ENCODE results near the gene TRIM17.

The TRIM17 gene

GRCh38 chr1:228415853-228416216 is 826 bp downstream of the TRIM17 start:
- no peak for DNase-seq

DNA sequence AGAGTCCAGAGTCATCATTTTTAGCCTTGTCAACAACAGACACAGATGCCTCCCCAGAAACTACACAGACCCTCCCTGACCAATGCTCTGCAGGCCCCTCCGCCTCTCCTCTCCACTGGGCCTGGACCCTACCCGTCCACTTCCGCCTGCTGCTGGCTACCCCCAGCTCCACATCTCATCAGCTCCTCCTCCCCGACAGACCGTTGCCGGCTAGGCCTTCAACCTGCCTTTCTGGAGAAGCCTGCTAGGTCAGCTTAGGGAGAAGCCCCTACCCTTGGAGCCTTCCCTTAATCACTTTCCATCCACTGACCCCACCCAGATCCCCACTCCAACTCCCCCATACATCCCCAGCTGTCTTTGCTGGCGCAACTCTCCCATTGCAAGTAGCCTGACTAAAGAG is 1.4 kb downstream of the TRIM17 start:
- DNase-seq = no peak

GRCh38 chr1:228414511-228415211 is 2.0 kb downstream of the TRIM17 start:
- no peak for DNase-seq

GRCh38 chr1:228413241-228414010 is 3.2 kb downstream of the TRIM17 start:
- DNase-seq = no peak

- no peak for DNase-seq
Measured at GRCh38 chr1:228411548-228412430, 4.9 kb downstream of the TRIM17 start.

DNA sequence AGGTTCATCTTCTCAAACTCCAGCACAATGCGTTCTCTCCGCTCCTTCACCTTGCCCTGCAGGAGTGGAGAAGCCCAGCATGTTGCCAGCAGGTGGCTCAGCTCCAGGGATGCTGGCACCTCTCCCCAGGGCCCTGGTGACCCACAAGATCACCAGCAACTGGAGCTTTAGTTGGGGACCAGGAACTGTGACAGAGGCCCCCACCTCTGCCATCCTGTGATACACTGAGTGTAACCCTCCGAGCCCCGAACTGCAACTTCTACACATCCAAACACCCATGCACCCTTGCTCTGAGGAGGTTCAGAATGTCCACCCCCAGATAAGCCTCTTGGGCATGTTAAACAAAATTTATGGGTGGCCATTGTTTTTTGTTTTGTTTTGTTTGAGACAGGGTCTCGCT is 5.5 kb downstream of the TRIM17 start:
- DNase-seq = no peak

DNA sequence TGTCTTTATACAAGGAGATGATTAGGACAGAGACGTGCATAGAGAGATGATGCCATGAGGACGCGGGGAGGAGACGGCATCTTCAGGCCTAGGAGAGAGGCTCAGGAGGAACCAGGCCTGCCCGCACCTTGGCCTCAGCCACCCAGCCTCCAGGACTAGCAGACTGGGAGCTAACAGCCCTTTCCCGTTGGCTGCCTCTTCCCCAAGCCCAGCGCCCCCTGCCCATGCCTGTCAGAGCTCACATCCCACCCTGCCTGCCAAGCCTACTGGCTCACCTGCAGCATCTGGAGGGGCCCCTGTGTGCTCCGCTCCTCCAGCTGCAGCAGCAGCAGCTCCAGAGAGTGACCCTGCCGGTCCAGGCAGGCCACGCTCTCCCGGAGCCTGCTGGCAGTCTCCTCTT is 6.0 kb downstream of the TRIM17 start:
- DNase-seq = no peak

DNA sequence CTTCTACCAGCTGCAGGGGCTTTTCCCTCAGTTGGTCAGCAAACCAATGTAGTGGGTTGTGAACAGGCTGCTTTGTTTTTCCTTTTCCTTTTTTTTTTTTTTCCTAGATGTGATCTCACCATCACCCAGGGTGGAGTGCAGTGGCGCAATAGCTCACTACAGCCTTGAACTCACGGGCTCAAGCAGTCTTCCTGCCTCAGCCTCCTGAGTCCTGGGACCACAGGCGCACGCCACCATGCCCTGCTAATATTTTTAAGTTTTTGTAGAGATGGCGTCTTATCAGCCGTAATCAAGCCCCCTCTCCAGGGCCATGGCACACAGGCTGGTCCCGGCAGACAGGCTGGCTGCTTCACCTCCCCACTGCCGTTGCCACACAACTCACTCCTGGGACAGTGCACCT is 6.6 kb downstream of the TRIM17 start:
- no peak for DNase-seq

DNA sequence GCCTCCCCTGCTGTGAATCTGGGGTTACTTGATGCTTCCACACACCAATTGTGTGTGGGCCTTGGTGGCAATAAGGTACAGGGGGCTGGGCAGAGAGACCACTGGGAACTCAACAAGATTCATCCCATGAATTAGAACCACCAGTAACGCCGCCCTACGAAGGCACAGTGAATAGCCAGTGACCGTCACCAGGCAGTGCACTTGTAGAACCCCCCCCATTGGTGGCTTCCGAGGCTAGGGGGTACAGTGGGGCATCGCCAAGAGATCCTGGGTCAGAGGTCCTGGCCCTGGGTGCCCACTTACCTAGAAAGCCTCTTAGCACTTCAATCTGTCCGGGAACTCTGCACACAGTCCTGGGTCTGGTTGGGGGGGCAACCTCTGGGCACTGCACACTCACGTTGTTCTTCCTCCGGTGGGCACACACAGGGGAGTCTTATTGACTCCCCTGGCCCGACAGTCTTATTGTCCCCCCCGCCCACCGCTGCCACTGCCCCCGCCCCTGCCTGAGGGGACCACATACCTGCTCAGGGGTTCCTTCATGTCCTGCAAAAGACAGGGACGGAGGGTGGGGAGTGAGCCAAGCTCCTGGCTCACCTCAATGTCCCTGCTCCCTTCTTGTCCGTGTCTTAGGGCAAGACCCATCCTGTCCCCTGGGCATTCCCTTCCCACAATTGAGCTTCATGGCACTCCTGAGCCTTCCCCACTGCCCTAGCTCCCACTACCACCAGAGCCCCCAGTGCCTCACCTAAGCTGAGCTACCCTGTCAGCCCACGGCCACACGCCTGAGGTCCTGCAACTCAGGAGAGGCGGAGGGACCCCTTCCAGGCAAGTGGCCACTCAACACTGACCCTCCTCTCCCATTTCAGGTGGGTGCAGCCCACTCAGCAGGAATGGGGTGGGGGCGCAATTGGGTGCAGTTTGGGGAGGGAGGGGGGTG is 7.5 kb downstream of the TRIM17 start:
- no peak for DNase-seq

DNA sequence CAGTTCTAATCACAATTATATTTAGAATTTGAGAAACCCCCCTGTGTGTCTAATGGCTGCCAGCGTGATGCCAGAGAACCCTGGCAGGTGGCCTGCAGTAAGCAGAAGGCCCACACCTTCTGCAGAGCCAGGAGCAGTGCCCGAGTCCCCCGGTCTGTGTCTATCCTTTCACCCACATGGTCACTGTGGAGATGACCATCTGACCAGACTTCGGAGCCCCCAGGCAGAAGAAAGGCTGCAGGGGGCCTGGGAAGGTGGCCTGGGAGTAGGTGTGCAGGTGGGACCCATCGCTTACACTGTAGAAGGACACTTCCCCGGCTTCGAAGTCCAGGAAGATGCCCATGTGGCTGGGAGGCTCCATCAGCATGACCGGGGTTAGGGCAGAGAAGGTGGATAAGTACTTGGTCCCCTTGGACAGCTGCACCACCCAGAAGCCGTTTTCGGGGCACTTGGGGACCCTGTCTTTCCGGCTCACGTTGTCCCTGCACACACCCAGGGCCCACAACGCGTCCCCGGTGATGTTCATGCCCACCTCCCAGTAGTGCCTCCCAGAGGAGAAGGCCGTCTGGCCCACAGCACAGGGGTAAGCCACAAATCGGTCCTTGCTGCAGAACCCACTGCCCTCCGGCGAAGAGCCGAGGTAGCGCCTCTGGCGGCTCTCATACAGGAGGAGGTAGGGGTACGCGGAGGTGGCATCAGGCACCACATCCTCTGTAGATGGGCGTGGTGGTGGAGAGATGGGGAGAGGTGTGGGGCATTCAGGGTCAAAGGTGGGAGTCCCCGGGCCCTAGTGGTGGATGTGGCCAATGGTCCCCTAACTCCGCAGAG is 8.4 kb downstream of the TRIM17 start:
- no peak for DNase-seq

DNA sequence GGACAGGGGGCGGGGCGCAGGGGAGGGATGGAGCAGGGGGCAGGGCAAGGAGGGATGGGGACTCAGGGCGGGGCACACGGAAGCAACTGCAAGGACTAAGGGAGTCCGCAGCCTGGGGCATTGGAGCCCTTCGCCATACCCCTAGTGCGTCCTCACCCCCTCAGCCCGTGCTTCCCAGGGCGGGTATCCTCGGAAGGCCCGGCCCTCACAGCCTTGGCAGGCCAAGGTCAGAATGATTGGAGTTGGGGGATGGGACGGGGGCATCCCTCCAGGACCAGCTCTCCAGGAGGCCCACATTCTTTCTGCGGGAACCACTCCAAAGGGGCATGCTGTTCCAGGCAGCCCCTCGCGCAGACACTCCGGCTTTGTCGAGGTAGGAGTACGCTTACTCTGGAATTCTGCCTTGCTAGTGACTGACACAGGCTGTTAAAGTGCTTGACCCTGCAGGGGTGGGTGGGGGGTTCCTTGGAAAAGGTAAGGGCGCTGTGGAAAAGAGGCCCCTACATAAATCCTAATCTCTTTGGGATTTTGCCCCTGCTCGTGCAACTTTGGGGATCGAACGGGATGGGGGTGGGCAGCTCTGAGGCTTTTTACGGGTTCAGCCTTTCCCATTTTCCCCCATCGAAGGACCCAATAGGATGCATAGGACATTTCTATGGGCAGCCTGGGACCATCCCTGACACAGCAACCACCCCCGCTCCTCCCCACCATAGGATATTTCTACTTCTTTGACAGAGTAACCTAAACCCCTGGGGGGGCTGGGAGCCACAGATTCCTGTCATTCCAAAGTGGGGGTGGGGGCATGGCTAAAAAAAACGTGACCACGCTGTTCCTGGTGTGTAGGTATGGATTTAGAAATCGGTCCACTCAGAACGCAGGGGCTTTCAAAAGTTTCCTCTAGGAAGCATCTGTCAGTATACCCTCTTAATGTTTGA is 9.3 kb downstream of the TRIM17 start:
- DNase-seq = no peak

DNA sequence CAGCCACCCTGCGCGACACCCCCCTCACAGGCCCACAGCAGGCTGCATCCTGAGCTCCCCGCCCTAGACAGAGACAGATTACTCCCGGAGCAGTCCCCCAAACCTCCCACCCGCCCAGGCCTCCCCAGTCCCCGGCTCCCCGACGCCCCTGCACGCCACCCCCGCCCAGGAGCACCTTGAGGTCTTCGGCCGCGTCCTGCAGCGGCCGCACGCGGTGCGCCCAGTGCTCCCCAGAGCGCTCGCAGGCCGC is 10.8 kb downstream of the TRIM17 start:
- no peak for DNase-seq

GRCh38 chr1:228405200-228405978 is 11.3 kb downstream of the TRIM17 start:
- no peak for DNase-seq

DNA sequence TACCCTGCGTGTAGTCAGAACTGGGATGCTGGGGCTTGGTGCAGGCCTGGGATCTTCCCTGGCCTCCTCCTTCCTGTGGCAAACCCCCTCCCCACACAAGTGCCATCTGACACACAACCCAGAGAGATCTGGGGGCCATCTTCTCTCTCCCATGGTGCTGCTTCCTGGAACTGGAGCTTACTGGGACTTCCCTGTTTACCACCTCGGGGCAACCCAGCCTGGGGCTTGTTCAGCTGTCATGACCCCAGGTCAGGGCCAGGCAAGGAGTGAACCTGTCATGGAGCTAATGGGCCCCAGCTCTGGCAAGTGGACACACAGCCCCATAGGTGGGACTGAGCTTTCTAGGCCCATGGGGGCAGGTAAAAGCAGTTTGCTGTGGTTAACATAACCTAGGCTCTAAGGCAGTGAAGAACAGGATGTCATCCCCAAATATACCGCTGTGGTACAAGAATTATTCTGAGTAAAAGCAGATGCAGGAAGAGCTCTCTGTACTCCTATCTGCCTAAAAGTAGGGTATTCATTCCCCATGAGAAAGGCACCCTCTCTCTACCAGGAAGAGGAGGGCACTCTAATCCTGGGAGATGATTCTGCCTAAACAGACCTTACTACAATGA is 12.4 kb downstream of the TRIM17 start:
- no peak for DNase-seq

DNA sequence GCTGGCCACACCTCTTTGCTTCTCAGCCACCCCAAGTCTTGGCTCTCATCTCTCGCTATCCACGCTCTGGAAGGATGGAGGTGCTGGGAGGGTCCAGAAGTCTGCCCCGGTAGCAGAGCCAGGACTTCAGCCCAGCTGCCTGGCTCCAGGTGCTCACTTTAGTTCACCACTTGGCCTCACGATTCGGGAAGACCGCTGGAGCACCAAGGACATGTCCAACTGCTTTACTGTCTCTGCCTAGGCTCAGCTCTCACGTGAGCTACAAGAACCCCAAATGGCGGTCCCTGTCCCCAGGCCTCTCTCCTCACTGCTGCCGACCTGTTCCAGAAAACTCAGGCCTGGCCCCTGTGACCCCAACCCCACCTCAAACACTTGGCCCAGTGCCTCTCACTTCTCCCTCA is 13.4 kb downstream of the TRIM17 start:
- DNase-seq = no peak

DNA sequence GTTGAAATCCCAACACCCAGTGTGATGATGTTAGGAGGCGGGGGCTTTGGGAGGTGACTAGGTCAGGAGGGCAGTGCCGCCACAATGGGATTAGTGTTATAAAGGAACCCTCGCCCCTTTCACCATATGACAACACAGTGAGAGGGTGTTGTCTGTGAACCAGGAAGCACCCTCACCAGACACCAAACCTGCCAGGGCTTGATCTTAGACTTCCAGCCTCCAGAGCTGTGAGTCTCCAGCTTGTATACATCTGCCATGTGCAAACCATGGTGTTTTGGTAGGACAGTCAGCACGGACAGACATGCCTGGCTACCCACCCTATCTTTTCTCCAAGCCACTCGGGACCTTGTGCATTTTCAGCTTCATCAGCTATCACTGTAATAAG is 14.0 kb downstream of the TRIM17 start:
- DNase-seq = no peak

DNA sequence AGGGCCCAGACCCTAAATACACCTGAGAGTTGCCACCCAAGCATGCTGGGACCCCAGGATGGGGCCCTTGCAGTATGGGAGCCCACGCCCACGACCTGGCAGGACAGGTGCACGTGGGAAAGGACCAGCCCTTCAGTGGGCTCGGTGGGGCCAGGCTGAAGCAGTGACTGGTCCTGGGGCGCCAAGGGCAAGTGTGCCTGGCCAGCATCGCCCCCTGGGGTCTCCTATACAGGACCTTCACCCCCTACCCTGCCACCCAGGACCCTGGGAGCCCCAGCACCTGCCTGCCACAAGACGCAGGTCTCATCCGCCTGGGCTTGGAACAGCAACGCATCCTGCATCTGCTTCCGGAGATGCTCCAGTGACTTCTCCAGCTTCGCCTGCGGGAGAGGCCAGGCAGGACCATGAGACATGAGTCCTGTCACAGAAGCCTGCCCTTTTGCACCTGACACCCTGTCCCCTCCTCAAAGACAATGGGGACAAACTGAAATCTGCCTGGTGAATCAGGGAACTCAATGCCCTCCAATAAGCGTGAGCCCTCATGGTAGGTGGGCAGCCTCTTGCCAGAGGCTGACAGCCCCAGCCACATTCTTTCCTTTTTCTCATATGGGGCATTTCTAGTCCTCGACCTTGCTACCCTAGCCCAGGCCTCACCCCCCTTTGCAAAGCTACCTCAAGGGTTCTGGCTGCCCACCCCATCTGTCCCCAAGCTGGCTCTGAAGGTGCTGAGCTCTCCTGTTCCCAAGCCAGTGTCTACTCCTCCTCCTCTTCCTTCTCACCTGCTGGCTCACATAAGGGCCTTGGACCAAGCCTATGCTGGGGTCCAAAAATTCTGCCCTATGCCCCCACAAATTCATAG is 14.7 kb downstream of the TRIM17 start:
- DNase-seq = no peak

- DNase-seq = no peak
Measured at GRCh38 chr1:228400692-228401454, 15.8 kb downstream of the TRIM17 start.
